NT2/D1 (cell line): ENCODE measurements around the gene FAM169A.
"Not testable (repeated sequence)": the region's sequence is repeated elsewhere in the genome, so short reads cannot be mapped to it uniquely, and the experiment has no call there.

Source experiments
- DNase-seq: peaks from one replicate; pipeline ENCODE4 v3.0.0-alpha.2; 2011; ENCODE audit warnings: low read depth, low spot score
- H3K27me3 ChIP-seq: 2 replicates; pipeline ENCODE4 v1.6.0; 2011; ENCODE audit warnings: mild to moderate bottlenecking; ENCODE audit not compliant: insufficient read length, insufficient read depth
- H3K36me3 ChIP-seq: 2 replicates; pipeline ENCODE4 v1.6.1; 2011; ENCODE audit warnings: mild to moderate bottlenecking, low read length, mixed read lengths; ENCODE audit not compliant: insufficient read depth, insufficient read length
- H3K4me1 ChIP-seq: 2 replicates; pipeline ENCODE4 v1.5.1; 2011; ENCODE audit not compliant: insufficient read depth, insufficient read length
- H3K4me3 ChIP-seq: 2 replicates; pipeline ENCODE4 v1.5.1; 2011; ENCODE audit warnings: low read depth; ENCODE audit not compliant: insufficient read length
- H3K9ac ChIP-seq: 2 replicates; pipeline ENCODE4 v1.6.0; 2011; ENCODE audit warnings: low read depth; ENCODE audit not compliant: insufficient read length
- H3K9me3 ChIP-seq: 2 replicates; pipeline ENCODE4 v1.5.1; 2011; ENCODE audit warnings: mild to moderate bottlenecking, low read length; ENCODE audit not compliant: insufficient read depth
- SUZ12 ChIP-seq: IDR thresholded peaks from 2 replicates; pipeline ENCODE4 v1.6.1; 2011; ENCODE audit not compliant: insufficient read length, insufficient read depth; ENCODE audit errors: extremely low read depth
- YY1 ChIP-seq: IDR thresholded peaks from 2 replicates; pipeline ENCODE4 v1.6.1; 2011; ENCODE audit not compliant: insufficient read length, insufficient read depth
- ZNF274 ChIP-seq: IDR thresholded peaks from 2 replicates; pipeline ENCODE4 v1.6.1; 2011; ENCODE audit warnings: mild to moderate bottlenecking, low read depth, low read length

The FAM169A gene

DNA sequence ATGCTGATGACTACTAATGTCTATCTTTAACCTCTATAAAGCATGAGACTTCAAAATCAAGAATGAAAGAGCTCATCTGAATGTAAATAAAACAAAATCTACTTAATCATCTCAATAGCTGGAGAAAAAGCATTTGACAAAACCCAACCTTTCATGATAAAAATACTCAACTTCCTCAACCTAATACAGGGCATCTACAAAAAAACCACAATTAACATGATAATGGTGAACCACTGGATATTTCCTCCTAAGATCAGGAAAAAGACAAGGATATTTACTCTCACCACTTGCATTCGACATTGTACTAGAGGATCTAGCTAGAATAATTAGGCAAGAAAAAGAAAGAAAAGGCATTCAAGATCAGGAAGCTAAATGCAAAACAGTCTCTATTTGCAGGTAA, 49.3 kb downstream of the FAM169A start:
- Histone ChIP-seq H3K4me1 (peaks cover 3% of the 10 kb centered on the region), H3K9me3 (no peaks in the 10 kb centered on the region), H3K9ac (no peak overlapping the region), H3K36me3 (peaks cover 14% of the 10 kb centered on the region), H3K4me3 (no peak overlapping the region), H3K27me3 (no peaks in the 10 kb centered on the region)
- TF ChIP-seq YY1 (no peak), SUZ12 (no peak), ZNF274 (no peak)
- peak; percentile 39 for DNase-seq

DNA sequence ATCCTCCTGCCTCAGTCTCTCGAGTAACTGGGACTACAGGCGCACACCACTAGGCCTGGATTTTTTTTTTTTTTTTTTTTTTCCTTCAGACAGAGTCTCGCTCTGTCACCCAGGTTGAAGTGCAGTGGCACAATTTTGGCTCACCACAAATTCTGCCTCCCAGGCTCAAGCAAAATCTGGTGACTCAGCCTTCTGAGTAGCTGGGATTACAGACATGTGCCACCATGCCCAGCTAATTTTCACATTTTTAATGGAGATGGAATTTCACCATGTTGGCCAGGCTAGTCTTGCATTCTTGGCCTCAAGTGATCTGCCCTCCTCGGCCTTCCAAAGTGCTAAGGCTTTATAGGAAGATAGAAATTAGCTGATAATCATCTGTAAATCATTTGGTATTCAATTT, 55.3 kb downstream of the FAM169A start:
- H3K9me3 ChIP-seq, result no peaks in the 10 kb centered on the region
- H3K4me3 ChIP-seq, result no peak overlapping the region
- TF ChIP-seq SUZ12, result no peak
- H3K36me3 ChIP-seq, result peaks cover 8% of the 10 kb centered on the region
- no peaks in the 10 kb centered on the region for H3K27me3 ChIP-seq
- no peak overlapping the region for H3K9ac ChIP-seq
- no peak for DNase-seq
- no peaks in the 10 kb centered on the region for H3K4me1 ChIP-seq

DNA sequence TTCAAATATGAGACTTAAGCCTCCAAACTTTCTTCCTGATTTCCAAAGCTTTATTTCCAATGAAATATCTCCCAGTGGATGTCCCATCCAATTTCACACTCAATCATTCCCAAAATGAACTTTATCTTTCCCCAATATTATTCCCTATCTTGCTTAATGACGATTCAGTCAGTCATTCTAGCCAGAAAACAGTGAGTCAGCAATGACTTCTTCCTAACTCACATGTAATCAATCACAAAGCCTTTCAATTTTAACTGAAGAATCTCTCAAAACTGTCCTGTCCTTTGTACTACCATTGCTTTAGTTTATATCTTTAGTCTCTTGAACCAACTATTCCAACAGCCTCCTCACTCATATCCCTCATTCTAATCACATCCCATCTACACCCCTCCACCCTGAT, 64.2 kb downstream of the FAM169A start:
- Histone ChIP-seq H3K4me1 (no peaks in the 10 kb centered on the region), H3K27me3 (no peaks in the 10 kb centered on the region), H3K9ac (no peak overlapping the region), H3K4me3 (no peak overlapping the region), H3K9me3 (no peaks in the 10 kb centered on the region), H3K36me3 (peaks cover 48% of the 10 kb centered on the region)
- DNase-seq, result no peak
- TF ChIP-seq YY1 (no peak), SUZ12 (no peak), ZNF274 (no peak)

DNA sequence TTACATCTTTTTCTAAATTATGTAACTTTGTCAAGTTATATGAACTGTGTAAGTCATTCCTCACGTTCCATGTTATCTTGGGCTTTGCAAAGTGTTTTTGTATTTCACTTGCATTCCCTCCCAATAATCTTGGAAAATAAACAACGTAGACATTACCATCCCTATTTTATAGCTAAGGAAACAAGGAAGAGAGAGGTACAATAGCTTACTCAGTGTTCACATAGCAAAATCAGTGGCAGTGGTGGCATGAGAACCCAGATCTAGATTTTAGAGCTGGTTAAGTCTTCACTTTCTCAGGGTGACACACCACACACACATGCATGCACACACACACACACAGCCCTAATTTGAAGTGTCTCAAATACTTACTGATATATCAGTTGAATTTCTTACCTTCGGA, 65.0 kb downstream of the FAM169A start:
- TF ChIP-seq YY1 (no peak), SUZ12 (no peak), ZNF274 (no peak)
- Histone ChIP-seq H3K9me3 (no peaks in the 10 kb centered on the region), H3K36me3 (peaks cover 50% of the 10 kb centered on the region), H3K27me3 (no peaks in the 10 kb centered on the region), H3K9ac (no peak overlapping the region), H3K4me1 (no peaks in the 10 kb centered on the region), H3K4me3 (no peak overlapping the region)
- no peak for DNase-seq

DNA sequence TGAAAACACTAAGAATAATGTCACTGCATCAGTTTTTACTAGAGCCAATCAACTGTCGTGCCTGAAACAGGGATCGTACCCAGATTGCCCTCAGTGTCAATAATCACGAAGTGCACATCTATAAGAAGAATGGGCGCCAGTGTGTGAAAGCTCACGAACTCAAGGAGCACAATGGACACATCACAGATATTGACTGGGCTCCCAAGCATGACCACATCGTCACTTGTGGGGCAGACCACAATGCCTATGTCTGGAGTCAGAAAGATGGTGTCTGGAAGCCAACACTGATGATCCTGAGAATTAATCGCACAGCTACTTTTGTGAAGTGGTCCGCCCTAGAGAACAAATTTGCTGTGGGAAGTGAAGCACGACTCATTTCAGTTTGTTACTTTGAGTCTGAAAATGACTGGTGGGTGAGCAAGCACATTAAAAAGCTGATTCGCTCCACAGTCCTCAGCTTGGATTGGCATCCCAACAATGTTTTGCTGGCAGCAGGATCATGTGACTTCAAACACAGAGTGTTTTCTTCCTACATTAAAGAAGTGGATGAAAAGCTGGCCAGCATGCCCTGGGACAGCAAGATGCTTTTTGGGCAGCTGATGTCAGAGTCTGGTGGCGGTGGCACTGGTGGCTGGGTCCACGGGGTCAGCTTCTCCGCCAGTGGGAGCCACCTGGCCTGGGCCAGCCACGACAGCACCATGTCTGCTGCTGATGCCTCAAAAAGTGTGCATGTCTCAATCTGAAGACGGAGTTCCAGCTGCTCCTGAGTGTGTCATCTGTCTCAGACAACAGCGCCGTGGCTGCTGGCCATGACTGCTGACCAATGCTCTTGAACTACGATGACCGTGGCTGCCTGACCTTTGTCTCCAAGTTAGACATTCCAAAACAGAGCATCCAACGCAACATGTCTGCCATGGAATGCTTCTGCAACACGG, 66.9 kb downstream of the FAM169A start:
- TF ChIP-seq YY1 (no peak), SUZ12 (no peak), ZNF274 (no peak)
- DNase-seq, result no peak
- no peaks in the 10 kb centered on the region for H3K4me1 ChIP-seq

DNA sequence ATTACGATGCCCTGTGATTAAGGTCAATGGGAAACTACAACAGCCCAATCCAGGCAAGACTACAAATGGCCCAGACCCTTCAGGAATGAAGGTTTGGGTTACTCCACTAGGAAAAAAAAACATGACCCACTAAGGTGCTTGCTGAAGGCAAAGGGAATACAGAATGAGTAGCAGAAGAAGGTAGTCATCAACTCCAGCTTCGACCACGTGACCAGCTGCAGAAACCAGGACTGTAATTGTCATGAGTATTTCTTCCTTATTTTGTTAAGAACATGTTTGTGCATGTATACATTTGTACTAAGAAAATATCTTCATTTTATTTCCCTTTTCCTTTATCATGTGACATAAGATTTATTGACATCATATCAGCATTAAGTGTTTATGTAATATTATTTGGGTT, 74.5 kb downstream of the FAM169A start:
- H3K36me3 ChIP-seq, result peaks cover 43% of the 10 kb centered on the region
- not testable (repeated sequence) for DNase-seq, H3K9me3 ChIP-seq, H3K9ac ChIP-seq, H3K27me3 ChIP-seq, H3K4me1 ChIP-seq, H3K4me3 ChIP-seq

More for the DNA sequence above, 66.9 kb downstream of the FAM169A start:
- Histone ChIP-seq H3K27me3 (no peaks in the 10 kb centered on the region), H3K4me3 (no peak overlapping the region), H3K9me3 (no peaks in the 10 kb centered on the region), H3K9ac (no peak overlapping the region), H3K36me3 (peaks cover 51% of the 10 kb centered on the region)

DNA sequence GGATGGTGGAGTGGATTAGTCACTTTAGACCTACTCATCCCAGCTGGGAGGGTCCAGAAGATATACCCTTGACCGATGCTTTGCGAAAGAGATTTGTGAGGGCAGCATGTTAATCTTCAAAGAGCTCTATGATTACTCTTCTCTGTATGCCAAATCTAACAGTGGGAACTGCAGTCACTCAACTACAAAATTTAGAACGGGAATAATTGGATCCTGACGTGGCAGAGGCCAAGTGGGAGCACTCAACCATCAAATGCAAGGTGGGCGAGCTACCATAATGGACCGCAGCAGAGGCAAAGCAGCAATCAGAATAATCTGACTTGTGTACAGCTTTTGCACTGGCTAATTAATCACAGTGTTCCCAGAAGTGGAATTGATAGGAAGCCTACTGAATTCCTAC, 78.8 kb downstream of the FAM169A start:
- Histone ChIP-seq H3K4me1 (no peaks in the 10 kb centered on the region), H3K36me3 (peaks cover 53% of the 10 kb centered on the region), H3K9ac (no peak overlapping the region), H3K4me3 (no peak overlapping the region), H3K27me3 (no peaks in the 10 kb centered on the region), H3K9me3 (no peaks in the 10 kb centered on the region)
- no peak for DNase-seq
- no peak for TF ChIP-seq YY1
- no peak for TF ChIP-seq ZNF274
- no peak for TF ChIP-seq SUZ12

DNA sequence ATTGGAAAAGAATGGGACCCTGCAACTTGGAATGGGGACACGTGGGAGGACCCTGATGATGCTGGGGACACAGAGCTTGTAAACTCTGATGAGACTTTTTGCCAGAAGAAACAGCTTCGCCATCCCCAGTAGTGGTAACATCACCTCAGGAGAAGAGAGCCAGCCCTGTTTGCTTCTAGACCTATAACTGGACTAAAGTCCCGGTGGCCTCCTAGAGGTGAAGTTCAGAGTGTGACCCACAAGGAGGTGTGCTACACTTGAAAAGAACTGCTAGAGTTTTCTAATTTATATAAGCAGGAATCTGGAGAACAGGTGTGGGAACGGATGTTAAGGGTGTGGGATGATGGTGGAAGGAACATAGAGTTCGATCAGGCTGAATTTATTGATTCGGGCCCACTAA, 79.3 kb downstream of the FAM169A start:
- DNase-seq, result no peak
- no peaks in the 10 kb centered on the region for H3K4me1 ChIP-seq
- no peak overlapping the region for H3K9ac ChIP-seq
- peaks cover 56% of the 10 kb centered on the region for H3K36me3 ChIP-seq
- H3K9me3 ChIP-seq, result no peaks in the 10 kb centered on the region
- no peak overlapping the region for H3K4me3 ChIP-seq
- TF ChIP-seq ZNF274, result no peak
- TF ChIP-seq YY1, result no peak
- H3K27me3 ChIP-seq, result no peaks in the 10 kb centered on the region
